Measurements from ENCODE around the gene BRINP1.

DNA sequence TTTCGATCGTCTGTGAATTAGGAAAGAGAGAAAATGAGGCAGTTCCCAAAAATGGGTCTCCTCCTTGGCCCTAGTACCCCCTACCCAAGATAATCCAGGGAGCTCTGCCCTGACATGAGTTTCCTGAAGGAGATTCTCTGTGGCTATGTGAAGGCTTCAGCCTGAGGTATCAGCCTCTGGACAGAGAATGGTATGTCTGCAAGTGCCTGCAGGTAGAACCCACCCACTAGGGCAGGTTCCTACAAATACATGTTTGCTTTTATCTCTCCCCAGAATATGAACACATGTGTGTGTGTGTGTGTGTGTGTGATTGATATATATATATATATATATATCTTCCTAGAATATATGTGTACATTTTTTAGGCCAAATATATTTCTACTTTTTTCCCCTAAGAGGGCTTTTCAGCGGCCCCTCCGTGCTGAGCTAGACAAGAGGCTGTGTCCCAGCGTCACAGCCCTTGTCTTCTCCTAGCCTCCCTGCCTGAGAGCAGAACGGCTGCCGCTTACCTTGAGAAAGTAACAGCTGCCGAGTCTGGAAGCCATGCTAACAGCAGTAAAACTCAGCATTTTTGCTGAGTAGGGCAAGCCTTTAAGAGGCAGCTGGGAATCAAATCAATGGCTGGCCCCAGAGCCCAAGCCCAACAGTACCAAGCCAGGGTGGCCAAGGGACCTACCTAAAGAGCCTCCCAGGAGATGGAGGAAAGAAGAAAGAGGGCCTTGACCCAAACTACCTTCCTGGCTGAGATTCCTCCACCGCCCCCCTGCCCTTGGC lies 2.1 kb downstream of the BRINP1 start:
- TF ChIP-seq CTCF (IDR thresholded peaks at IDR 0.05; ENCODE audit: insufficient read depth, low read length, poor library complexity, severe bottlenecking) (no peak), EZH2phosphoT487 (conservative IDR thresholded peaks at IDR 0.05; ENCODE audit: low read length) (no peak)
